NCI-H1105 (cell line): ENCODE measurements around the gene GOLGA6L2.
"Not testable (repeated sequence)": the region's sequence is repeated elsewhere in the genome, so short reads cannot be mapped to it uniquely, and the experiment has no call there.

Experiments
- DNase-seq: peaks from one replicate; lab custom pipeline; 2025; lab: John Stamatoyannopoulos, UW

The GOLGA6L2 gene, protein sequence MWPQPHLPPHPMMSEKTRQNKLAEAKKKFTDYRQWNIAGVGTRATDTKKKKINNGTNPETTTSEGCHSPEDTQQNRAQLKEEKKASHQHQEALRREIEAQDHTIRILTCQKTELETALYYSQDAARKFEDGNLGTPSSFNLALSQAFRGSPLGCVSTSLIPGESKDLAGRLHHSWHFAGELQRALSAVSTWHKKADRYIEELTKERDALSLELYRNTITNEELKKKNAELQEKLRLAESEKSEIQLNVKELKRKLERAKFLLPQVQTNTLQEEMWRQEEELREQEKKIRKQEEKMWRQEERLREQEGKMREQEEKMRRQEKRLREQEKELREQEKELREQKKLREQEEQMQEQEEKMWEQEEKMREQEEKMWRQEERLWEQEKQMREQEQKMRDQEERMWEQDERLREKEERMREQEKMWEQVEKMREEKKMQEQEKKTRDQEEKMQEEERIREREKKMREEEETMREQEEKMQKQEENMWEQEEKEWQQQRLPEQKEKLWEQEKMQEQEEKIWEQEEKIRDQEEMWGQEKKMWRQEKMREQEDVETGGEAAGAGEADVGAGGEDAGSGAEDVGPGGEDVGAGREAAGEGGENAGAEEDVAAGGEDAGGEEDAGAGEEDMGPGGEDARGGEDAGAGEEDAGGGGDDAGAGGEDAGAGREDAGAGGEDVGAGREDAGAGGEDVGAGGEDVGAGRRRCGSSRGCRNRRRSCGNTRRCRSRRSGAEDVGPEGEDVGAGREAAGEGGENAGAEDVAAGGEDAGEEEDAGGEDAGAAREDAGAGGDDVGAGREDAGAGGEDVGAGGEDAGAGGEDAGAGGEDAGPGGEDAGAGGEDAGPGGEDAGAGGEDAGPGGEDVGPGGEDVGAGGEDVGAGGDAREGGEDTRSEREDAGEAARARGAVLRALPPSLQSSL

DNA sequence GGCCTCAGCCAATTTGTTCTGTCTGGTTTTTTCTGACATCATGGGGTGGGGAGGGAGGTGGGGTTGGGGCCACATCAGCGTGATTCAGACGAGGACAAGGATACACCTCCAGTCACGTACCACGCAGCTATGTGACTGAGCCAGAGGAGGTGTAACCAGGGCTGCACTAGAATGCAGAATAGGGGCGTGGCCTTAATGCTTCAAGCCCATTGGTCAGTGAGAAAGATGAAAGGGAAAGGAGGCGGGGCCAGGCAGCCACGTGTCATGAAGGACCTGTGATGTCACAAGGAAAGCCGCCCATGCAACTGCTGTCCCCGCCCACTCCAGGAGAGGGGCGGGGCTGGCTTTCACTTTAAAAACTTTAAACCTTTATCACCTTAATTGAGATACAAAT is at the start of gene GOLGA6L2:
GOLGA6L2 (minus strand) TSS at position 137 of the 394 bp plus-strand sequence; CDS start at position 75, 62 bp downstream.
- no peak for DNase-seq

DNA sequence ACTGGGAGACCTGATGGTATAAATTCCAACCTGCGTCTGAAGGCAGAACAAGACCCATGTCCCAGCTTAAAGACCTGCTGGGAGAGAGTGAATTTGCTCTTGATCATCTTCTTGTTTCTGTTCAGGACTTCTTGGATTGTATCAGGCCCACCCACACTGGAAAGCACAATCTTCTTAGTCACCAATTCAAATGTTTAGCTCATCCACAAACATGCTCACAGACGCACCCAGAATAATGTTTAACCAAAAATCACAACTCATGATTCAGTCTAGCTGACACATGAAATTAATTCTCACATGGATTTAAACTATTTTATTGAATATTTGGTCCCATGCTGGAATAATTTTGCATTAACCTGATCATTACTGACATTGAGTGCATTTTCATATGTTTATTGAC is 37.8 kb upstream of the GOLGA6L2 start:
- no peak for DNase-seq

GRCh38 chr15:23483821-23484299 is 36.8 kb upstream of the GOLGA6L2 start:
- no peak for DNase-seq

- no peak for DNase-seq
Observed at GRCh38 chr15:23482764-23483489, 35.9 kb upstream of the GOLGA6L2 start.

DNA sequence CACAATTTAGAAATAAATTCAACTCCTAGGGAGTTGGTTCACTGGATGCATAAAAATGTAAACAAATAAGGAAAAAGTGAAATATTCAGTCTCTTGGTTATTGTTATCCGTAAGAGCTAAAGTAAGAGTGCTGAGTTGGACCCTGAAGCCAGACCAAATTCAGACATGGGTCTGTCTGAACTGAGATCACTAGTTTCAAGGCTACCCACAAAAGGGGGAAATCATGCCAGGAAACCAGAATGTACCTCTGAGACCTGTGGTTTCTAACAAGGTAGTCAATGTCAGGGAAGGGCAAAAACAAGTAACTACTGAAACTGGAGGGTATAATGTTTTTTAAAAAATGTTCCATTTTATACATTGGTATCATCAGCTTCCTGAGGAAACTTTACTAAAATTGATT is 35.2 kb upstream of the GOLGA6L2 start:
- DNase-seq = no peak

DNA sequence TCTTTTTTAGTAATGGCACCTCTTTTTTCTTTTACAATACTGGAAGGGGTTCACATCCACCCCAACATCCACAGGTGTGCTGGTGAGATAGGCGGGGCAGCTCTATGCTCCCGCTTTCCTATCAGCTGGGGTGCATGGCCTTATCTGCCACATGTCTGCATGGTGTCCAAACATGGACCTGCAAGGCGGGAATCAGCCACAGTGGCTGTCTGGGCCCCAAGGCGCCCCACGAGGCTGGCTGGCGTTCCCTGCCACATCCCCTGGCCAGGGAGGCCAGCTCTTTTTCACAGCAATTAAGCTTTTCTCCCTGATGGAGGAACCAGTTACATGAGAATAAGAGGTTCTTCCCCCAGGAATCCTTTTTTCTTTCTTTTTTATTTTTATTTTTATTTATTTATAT is 30.9 kb upstream of the GOLGA6L2 start:
- DNase-seq = no peak

- no peak for DNase-seq
Observed at GRCh38 chr15:23472678-23473077, 25.6 kb upstream of the GOLGA6L2 start.

DNA sequence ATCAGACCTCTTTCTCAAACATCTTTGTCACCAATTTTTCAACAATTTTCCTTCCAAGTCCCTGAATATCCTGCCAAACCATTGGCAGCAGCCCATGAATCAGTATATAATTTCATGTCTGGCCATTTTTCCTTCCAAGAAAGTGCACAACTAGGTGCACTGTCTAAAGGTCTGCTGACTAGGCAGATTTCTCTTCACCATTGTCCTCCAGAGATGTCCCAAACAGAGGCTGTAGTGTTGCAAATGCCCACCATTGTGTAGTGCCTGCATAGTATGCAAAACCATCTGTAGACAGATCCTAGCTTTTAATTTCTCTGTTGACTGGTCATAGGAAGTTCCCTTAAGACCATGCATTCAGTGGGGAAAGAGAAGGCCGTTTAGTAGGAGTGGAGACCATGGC is 25.0 kb upstream of the GOLGA6L2 start:
- DNase-seq = no peak

DNA sequence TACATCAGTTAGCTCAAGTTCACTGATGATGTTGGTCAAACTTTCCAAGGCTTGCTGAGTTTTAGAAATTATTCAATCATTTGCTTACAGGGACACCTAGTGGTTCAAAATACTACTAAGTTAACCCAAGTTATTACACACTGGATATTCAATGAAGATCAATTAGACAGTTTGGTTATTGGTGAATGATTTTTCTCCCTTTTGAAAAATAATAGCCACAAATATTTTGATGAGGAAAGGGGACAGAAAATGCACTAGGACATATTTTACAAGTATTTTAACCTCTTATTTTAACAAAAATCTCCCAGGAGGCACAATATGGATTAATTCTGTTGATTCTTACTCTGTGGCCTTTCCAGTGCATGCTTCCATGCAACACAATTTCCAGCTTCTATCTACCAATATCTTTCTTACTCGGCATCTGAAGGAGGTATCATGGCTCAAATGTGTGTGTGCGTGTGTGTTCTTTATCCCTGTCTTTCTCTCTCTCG is 20.1 kb upstream of the GOLGA6L2 start:
- no peak for DNase-seq

- DNase-seq = no peak
Observed at GRCh38 chr15:23457890-23458289, 10.8 kb upstream of the GOLGA6L2 start.

DNA sequence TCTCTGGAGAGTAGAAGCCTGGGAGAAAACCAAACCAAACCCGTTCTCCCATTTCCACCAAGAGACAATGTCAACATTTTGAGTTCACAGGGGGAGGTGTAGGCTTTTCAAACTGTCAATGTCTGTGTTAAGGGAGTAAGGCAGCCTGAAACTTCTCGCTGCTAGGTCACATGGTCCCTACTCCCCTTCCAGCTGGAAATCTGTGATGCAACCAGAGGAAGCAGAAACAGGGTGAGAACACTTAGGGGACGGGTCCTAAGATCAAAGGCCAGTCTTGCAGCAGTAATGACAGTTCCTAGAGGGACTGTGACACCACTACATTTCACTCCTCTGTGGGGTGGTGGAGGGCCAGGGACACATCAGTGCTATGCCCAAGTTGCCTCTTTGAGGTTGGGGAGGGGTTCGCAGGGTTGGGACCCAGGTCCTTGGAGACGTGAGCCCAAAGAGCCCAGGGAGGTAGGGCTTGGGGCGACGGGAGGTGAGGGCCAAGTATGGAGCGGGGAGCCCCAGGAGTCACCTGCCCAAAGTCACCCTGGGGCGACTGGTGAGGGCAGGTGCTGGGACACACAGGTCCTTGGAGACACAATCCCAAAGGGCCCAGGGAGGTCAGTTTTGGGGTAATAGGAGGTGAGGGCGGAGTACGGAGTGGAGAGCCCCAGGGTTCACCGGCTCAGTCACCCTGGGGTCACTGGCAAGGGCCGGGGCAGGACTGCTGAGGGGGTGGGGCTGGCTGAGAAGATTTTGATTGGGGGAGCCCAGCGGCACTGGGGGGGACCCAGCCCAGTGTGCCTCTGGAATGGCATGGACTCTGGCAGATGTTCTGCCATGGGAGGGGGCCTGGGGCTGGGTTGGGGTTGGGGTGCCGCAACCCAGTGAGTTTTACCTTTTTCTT is 582 bp downstream of the GOLGA6L2 start:
- no peak for DNase-seq

DNA sequence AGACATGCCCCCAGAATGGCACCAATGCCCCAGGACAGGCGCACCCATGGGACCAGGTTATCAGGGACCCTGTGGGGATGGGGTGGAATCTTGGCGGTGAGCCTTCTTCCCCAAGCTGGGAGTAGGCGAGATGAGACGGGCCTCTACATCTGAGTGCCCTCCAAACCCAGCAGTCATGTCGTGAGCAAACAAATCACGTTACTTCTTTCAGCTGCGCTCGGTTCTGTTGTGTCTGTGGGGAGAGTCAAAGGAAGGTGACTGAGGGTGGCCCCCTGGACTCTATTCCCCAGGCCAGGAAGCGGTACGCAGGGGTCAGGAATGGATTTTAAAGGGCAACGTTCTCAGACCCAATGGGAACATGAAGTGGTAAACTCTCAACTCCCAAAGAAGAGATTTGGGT is 2.8 kb downstream of the GOLGA6L2 start:
- no peak for DNase-seq

- no peak for DNase-seq
Observed at GRCh38 chr15:23441204-23441603, 5.8 kb downstream of the GOLGA6L2 start.

DNA sequence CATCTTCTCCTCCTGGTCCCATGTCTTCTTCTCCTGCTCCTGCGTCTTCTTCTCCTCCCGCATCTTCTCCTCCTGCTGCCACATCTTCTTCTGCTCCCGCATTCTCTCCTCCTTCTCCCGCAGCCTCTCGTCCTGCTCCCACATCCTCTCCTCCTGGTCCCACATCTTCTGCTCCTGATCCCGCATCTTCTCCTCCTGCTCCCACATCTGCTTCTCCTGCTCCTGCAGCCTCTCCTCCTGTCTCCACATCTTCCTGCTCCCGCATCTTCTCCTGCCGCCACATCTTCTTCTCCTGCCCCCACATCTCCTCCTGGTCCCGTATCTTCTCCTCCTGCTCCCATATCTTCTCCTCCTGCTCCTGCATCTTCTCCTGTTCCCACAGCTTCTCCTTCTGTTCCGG is 6.4 kb downstream of the GOLGA6L2 start:
- DNase-seq = no peak

- DNase-seq = no peak
Observed at GRCh38 chr15:23439513-23439912, 7.5 kb downstream of the GOLGA6L2 start.

- no peak for DNase-seq
Observed at GRCh38 chr15:23438816-23439466, 8.1 kb downstream of the GOLGA6L2 start.

DNA sequence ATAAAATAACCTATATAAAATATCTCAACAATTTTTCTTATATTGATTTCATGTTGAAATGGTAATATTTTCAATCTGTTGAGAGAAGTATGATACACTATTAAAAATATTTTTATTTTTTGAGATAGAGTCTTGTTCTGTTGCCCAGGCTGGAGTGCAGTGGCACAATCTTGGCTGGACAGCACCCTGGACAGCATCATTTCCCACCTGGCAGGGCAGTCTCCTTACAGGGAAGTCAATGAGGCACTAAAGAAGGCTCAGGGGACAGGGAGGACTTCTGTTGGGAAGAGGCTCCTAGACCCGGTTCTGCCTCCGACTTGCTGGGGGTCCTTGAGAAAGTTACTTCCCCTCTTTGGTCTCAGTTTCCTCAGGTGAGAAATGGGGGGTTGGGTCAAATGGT is 9.4 kb downstream of the GOLGA6L2 start:
- DNase-seq = no peak

DNA sequence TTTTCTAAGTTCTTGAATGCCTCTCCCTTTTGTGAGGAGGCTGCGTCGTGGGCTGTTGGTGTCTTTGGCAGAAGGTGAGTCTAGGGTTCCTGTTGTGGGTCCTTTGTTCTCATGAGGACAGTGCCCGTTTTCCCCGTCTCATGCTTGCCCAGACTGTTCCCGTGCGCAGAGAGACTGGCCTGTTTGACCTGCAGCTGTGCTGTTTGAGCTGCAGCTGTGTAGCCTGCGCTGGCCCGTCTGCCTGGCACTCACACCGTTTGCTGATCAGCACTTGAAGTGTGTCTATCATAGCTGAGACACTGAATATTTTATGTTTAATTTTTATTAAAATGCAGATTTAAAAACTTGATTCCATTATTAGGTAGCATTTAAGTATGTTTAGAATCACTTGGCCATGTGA is 9.9 kb downstream of the GOLGA6L2 start:
- no peak for DNase-seq

- DNase-seq = no peak
Observed at GRCh38 chr15:23436421-23436820, 10.6 kb downstream of the GOLGA6L2 start.

- DNase-seq = not testable (repeated sequence)
Observed at GRCh38 chr15:23434699-23435098, 12.3 kb downstream of the GOLGA6L2 start.
